NCI-H2196 (cell line): ENCODE data around the gene KLHL5.
"Not testable (repeated sequence)": the region's sequence is repeated elsewhere in the genome, so short reads cannot be mapped to it uniquely, and the experiment has no call there.

Source experiments
- DNase-seq: peaks from one replicate; lab custom pipeline; 2025; ENCODE audit not compliant: unreplicated experiment; lab: John Stamatoyannopoulos, UW

Gene KLHL5, protein sequence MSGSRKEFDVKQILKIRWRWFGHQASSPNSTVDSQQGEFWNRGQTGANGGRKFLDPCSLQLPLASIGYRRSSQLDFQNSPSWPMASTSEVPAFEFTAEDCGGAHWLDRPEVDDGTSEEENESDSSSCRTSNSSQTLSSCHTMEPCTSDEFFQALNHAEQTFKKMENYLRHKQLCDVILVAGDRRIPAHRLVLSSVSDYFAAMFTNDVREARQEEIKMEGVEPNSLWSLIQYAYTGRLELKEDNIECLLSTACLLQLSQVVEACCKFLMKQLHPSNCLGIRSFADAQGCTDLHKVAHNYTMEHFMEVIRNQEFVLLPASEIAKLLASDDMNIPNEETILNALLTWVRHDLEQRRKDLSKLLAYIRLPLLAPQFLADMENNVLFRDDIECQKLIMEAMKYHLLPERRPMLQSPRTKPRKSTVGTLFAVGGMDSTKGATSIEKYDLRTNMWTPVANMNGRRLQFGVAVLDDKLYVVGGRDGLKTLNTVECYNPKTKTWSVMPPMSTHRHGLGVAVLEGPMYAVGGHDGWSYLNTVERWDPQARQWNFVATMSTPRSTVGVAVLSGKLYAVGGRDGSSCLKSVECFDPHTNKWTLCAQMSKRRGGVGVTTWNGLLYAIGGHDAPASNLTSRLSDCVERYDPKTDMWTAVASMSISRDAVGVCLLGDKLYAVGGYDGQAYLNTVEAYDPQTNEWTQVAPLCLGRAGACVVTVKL

DNA sequence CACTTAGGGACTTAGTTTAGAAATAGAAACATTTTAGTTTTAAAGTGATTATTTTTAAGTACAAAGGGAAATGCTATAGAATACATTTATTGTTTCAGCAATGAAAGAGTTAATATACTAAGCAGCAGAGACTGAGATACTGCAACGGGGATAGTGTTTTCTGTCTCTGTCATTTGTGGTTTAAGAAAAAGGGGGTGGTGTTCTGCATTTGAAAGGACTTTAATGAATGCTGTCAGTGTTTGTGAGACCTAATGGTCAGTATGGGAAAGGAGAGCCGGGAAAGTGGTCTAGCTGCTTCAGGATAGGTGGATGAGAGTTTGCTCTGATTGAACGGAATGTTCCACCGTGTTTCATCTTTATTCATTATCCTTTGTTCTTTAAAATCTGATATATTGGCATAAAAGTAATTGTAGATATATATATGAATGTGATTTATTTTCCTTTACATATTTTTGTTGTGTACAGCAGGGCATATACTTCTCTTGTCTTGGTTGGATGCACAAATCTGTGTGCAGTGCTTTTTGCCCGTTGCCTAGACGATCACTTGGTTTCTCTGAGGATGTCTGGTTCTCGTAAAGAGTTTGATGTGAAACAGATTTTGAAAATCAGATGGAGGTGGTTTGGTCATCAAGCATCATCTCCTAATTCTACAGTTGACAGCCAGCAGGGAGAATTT lies at the start of gene KLHL5:
KLHL5 (plus strand) TSS at position 139 of the 676 bp plus-strand sequence; CDS start at position 560, 421 bp downstream.
- no peak for DNase-seq

DNA sequence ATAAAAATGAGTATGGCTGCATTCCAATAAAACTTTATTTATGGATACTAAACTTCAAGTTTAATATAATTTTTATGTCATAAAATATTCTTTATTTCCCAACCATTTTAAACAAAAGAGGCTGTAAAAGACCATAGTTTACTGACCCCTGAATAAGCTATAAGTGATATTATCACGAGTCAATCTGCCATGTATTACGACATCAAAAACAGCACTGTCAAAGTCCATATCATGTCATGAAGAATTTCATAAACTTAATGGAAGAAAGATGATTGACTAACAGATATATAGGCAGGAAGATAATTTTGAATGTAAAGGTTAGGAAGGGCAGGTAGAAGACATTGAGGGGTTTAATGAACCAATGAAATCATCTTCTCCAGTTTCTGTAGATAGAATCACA lies 48.0 kb upstream of the KLHL5 start:
- DNase-seq: no peak

DNA sequence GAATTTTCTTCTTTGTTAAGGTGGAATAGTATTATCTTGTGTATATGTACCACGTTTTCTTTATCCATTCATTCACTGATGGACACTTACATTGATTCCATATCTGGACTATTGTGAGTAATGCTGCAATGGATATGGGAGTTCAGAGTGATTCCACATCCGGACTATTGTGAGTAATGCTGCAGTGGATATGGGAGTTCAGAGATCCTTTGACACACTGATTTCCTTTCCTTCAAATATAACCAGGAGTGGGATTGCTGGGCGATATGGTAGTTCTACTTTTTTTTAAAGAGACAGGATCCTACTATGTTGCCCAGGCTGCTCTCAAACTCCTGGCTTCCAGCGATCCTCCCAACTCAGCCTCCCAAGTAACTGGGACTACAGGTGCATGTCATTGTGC lies 41.9 kb upstream of the KLHL5 start:
- DNase-seq: no peak

DNA sequence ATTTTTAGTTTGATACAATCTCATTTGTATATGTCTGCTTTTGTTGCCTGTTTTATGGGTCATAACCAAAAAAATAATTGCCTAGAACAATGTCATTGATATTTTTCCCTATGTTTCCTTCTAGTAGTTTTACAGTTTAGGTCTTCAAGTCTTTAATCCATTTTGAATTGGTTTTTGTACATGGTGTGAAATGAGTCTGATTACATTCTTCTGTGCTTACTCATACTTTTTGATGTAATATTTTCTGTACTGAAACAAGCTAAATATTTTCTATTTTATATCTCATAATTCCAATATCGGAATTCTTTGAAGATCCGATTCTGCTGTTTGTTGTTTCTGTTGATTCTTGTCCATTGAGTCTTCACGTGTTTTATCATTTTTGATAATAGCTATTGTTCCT lies 40.4 kb upstream of the KLHL5 start:
- DNase-seq: no peak

DNA sequence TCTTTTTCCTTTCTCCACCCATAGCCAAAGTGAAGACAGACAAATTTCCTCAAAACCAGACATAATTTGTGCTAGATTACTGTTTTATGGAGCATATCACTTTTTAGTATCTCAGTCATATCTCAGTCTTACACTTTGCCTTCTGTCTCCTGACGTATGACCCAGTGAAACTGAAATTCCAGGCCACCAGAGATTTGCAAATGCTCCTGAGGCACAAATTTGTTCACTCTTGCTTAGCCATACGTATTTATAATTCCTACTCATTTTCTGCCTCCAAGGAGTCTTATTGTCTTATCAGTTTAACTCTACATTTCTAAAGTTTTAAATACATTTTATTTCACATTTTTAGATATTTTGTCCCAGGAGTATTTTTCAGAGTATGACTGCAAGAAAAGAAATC lies 39.8 kb upstream of the KLHL5 start:
- DNase-seq: no peak

DNA sequence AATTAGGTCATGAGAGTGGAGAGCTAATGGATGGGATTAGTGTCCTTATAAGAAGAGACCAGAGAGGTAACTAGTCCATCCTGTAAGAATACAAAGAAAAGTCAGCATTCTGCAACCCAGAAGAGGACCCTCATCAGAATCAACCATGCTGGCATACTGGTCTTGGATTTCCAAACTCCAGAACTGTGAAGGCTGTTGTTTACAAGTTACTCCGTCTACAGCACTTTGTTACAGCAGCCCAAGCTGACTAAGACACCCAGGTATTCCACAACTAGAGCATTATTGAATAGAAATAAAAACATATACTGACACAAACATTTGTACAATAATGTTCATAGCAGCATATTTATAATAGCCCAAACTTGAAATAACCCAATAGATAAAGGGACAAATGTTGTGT lies 39.0 kb upstream of the KLHL5 start:
- no peak for DNase-seq

DNA sequence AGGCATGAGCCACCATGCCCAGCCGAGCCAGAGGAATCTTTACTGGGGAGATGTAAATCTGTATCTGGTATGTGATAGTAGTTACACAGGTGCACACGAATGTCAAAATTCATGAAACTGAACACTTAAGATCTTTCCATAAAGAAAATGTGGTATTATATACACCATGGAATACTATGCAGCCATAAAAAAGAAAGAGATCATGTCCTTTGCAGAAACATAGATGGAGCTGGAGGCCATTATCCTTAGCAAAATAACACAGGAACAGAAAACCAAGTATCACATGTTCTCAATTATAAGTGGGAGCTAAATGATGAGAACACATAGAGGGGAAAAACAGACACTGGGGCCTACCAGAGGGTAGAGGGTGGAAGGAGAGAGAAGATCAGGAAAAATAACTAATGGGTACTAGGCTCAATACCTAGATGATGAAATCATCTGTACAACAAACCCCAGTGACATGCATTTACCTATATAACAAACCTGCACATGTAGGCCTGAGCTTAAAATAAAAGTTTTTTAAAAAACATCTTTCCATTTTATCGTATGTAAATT lies 37.6 kb upstream of the KLHL5 start:
- no peak for DNase-seq

DNA sequence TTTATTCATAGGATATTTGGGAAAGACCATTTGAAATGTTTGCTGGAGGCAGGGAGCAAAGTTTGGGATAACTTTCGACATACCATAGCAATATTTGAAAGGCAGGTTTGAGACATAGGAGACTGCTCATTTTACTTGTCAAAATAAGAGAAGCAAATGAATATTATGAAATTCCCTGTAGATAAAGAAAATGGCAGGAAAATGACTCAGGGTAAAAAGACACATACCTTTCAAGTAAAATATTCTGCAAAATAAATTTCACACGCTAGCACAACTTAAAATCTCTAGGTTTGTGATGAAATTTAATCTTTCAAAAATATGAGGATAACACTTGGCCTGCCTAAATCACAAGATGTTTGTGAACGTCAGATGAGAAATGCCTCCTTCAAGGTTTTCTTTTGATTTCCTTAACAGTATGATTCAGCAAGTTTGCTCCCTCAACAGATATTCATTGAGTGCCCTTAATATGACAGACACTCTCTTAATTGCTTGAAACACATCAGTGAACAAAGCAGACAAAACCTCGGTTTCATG lies 36.4 kb upstream of the KLHL5 start:
- DNase-seq: no peak

DNA sequence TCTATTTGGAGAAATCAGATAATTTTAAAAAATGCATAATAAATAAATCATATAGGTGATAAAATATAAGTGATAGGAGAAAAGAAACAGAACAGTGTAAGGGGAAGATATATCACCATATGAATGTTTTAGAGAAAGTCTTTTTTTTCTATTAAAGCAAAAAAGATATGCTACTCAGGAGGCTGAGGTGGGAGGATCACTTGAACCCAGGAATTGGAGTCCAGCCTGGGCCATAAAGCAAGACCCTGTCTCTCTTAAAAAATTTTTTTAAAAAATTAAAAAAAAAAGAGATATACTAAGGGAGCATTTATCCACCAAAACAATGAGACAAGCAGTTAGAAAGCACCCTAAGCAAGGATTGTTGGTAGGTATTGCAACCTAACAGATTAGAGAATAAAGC lies 35.9 kb upstream of the KLHL5 start:
- no peak for DNase-seq

DNA sequence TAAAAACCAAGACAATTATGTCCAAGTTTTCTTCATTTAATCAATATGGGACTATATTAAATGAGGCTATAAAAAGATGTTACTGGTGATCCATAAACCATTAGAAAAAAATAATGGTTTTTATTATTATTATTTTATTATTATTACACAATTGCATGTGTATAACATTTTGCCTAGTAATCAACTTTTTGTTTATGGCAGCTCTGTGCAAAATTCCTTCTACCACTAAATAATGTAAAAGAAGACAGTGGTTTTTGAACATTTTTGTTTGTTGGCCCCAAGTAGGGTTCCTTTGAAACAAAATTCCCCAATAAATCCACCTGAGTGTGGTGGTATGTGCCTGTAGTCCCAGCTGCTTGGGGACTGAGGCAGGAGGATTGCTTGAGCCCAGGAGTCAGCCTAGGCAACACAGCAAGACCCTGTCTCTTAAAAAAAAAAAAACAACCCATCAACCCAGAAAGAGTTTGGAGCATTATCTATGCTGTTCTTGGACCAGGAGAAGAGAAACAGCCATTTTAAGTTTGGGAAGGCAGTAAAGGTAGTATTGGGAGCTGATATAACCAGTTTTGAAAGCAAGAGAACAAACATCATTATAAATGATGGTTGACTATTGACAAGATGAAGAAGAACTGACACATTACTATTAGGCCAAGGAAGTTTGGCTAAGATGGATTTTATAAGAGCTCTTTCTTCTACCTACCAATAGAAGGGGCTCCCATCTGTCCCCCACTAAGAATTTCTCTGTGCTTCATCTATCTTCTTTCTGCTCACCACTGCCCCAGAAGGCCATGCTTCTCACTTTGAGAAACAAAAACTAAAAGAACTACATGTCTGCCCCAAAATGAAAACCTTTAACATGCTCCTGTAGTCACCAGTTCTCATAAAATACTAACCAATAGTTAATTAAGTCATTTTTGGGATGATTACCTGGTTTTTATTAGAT lies 32.0 kb upstream of the KLHL5 start:
- no peak for DNase-seq

DNA sequence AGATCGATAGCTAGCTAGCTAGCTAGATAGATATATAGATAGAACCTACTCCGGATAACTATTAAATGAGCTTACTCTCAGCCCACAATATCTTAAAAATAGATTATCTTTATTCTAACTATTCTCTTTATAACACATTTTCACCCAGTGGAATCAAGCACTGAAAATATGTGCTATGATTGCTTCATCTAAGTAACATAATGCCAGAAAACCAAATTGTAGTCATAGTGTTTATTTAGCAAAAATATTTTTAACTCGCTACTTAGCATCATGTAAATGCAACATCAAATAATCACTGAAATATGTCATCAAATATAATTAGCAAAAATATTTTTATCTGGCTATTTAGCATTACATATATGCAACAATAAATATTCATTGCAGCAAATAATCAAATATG lies 31.3 kb upstream of the KLHL5 start:
- DNase-seq: no peak

DNA sequence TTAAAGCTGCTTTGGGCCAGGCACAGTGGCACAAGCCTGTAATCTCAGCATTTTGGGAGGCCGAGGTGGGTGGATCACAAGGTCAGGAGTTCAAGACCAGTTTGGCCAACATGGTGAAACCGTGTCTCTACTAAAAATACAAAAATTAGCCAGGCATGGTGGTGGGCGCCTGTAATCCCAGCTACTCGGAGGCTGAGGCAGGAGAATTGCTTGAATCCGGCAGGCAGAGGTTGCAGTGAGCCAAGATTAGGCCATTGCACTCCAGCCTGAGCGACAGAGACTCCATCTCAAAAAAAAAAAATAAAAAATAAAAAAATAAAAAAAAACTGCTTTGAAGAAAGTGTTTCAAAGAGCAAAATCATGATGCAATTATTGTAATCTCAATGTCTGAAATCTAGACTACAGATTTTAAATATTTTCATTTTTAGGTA lies 30.4 kb upstream of the KLHL5 start:
- DNase-seq: not testable (repeated sequence)

DNA sequence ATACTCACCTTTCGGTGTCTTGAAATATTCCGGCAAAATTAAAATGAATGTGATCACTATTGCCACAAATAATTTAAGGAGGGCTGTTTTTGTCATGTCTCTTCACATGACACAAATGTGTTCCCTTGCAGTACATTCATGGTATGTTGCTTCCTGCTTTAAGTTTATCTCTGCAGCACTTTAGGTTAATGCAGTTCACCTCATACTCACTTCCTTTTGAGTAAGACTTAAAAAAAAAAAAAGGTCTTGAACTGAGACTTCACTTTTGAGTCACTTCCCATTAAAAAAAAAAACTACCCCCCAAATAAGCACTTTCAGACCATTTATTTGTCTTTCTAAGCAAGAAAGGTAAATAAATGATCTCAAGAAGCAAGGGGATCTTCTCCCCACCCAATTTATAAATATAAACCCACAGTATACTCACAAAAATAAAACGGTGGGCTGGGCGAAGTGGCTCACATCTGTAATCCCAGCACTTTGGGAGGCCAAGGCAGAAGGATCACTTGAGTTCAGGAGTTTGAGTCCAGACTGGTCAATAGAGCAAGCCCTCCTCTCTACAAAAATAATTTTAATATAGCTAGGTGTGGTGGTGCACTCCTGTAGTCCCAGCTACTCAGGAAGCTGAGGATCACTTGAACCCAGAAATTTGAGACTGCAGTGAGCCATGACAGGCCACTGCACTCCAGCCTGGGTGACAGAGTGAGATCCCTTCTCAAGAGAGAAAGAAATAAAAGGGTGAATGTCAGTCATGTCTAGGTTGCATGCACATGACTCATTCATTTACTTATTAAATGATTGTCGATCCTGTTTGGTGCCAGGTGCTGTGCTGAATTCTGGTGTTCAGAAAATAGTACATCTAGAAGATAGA lies 29.6 kb upstream of the KLHL5 start, which contains the start of gene TMEM156:
TMEM156 (minus strand) TSS at position 192 of the 868 bp plus-strand sequence; CDS start at position 96, 96 bp downstream.
- DNase-seq: no peak

DNA sequence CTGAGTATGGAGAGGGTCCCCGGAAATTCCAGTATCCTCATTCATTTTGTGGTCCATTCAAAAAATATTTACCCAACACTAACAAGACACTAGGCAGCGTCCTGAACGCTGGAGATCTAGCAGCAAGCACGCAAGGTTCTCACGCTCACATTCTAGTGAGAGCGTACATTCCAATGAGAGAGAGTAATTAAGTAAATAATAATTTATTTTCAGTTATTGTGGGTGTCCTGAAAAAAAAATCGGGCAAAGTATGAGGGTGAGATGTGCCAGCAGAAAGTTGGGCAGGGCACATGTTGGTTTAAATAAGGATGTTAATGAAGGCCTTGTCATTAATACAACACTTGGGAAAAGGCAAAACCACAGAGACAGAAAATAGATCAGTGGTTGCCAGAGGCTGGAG lies 25.9 kb upstream of the KLHL5 start:
- no peak for DNase-seq

DNA sequence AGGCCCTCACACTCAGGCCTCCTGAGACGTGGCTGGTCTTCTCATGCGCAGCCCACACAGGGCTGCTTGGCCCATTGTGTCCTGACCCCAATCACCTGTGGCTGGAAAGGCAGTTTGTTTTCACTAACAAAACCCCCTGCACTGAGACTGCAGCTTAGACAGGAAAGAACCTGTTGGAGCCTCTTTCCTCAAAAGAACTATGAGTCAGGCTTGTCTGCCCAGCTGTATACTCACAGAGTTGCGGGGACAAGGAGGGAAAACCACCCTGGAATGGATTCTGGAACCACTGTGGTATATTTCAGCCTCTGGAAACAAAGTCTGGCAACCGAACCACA lies 24.6 kb upstream of the KLHL5 start:
- peak; percentile 4 for DNase-seq

DNA sequence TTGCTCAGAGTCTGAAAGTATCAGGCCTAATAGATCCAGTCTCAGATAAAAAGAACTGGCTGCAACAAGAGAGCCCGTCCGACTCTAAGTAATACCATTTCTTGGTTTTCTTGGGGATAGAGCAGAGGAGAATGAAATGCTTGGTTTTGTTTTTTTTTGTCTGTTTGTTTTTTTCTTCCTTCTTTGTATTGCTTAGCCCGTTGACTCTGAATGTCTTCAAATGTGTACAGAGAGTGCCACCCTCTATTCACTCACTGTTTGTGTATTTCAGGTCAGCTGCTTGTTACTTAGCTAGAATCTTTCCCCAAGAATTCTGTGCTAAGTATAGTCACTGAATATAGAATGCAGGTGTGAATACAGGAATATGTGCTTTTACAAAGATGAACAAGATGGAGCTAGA lies 24.1 kb upstream of the KLHL5 start:
- no peak for DNase-seq

DNA sequence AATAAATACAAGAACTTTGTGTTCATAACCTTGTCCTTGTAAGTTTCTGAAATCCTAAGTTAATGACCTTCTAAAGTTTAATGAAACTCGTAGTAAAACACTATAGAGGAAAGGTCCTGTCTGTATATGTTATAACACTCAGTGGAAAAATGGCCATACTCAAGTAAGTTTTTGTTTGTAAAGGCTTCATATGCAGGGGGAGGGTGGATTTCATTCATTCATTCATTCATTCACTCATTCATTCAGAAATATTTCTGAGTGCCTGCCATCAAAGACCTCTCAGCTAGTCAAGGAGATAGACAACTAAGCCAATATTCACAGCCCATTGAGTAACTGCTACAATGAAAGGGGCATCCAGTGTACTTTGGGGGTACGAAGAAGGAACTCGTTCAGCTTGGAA lies 22.9 kb upstream of the KLHL5 start:
- no peak for DNase-seq

DNA sequence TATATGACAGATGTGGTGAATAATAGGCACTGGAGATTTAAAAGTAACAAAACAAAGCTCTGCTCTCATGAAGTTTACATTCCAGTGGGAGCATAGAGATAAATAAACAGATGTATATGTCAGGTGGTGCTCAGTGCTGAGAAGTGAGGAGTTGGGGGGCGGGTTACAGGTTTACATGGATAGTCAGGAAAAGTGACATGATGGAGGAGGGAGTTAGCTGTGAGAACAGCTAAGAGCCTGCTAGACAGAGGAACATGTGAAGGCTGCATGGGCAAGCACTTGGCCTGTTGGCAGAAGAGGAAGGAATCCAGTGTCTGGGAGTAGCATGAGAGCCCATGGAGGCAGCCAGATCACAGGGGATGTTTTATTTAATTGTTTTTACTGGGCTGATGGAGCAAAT lies 19.7 kb upstream of the KLHL5 start:
- no peak for DNase-seq
